ENCODE measurements around the gene PRPH2.

PRPH2 gene

GRCh38 chr6:42702200-42702599, 20.2 kb downstream of the PRPH2 start:
- TF ChIP-seq CTCF (IDR thresholded peaks at IDR 0.05; ENCODE audit: insufficient read depth, low read depth, low read length, missing control alignments), result no peak
- no peak overlapping the region for H3K4me3 ChIP-seq (ENCODE audit: low read depth, low read length)
- DNase-seq (ENCODE audit: low read depth), result peak; percentile 35

GRCh38 chr6:42698217-42698616, 24.2 kb downstream of the PRPH2 start:
- no peak for DNase-seq (ENCODE audit: low read depth)
- no peak for TF ChIP-seq CTCF (IDR thresholded peaks at IDR 0.05; ENCODE audit: insufficient read depth, low read depth, low read length, missing control alignments)
- H3K4me3 ChIP-seq (ENCODE audit: low read depth, low read length), result no peak overlapping the region

GRCh38 chr6:42697268-42697655, 25.1 kb downstream of the PRPH2 start:
- DNase-seq (ENCODE audit: low read depth), result no peak
- no peak overlapping the region for H3K4me3 ChIP-seq (ENCODE audit: low read depth, low read length)
- no peak for TF ChIP-seq CTCF (IDR thresholded peaks at IDR 0.05; ENCODE audit: insufficient read depth, low read depth, low read length, missing control alignments)

GRCh38 chr6:42696526-42697267, 25.7 kb downstream of the PRPH2 start:
- no peak for DNase-seq (ENCODE audit: low read depth)
- no peak for TF ChIP-seq CTCF (IDR thresholded peaks at IDR 0.05; ENCODE audit: insufficient read depth, low read depth, low read length, missing control alignments)
- H3K4me3 ChIP-seq (ENCODE audit: low read depth, low read length), result no peak overlapping the region

- TF ChIP-seq CTCF (IDR thresholded peaks at IDR 0.05; ENCODE audit: insufficient read depth, low read depth, low read length, missing control alignments), result no peak
- H3K4me3 ChIP-seq (ENCODE audit: low read depth, low read length), result no peak overlapping the region
- DNase-seq (ENCODE audit: low read depth), result no peak
These were observed 27.8 kb downstream of the PRPH2 start for GRCh38 chr6:42694586-42694985.

- TF ChIP-seq CTCF (IDR thresholded peaks at IDR 0.05; ENCODE audit: insufficient read depth, low read depth, low read length, missing control alignments), result no peak
- no peak overlapping the region for H3K4me3 ChIP-seq (ENCODE audit: low read depth, low read length)
- DNase-seq (ENCODE audit: low read depth), result peak; percentile 27
These were observed 28.6 kb downstream of the PRPH2 start for GRCh38 chr6:42693725-42694323.

All from GM12865 (cell line).